Measurements from ENCODE around the gene LONRF3.

DNA sequence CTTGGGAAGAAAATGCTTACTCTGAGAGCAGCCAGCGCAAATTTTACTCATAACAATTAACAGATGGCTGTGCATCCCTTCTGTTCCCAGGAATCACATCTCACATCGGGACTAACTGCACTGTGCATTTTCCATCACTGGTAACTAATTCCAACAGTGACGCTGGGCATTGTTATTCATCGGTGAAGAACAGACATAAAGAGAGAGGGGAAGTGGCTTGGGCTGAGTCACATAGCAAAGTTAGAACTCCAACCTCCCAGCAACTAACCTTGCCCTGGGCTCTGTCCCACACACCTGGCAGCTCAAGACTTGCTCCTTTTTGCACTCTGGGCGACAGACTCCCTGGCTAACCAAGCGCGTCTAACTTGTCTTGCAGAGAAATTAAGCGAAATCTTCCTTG, 6.4 kb upstream of the LONRF3 start:
- TF ChIP-seq, protein P1, sequence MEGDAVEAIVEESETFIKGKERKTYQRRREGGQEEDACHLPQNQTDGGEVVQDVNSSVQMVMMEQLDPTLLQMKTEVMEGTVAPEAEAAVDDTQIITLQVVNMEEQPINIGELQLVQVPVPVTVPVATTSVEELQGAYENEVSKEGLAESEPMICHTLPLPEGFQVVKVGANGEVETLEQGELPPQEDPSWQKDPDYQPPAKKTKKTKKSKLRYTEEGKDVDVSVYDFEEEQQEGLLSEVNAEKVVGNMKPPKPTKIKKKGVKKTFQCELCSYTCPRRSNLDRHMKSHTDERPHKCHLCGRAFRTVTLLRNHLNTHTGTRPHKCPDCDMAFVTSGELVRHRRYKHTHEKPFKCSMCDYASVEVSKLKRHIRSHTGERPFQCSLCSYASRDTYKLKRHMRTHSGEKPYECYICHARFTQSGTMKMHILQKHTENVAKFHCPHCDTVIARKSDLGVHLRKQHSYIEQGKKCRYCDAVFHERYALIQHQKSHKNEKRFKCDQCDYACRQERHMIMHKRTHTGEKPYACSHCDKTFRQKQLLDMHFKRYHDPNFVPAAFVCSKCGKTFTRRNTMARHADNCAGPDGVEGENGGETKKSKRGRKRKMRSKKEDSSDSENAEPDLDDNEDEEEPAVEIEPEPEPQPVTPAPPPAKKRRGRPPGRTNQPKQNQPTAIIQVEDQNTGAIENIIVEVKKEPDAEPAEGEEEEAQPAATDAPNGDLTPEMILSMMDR (IDR thresholded peaks at IDR 0.05): no peak
- TF ChIP-seq POLR2A (IDR thresholded peaks at IDR 0.05): no peak

All from right lobe of liver (tissue), 4 donors.